T-helper 22 cell (primary cell): ENCODE measurements around the gene B4GAT1.
"Not testable (repeated sequence)": the region's sequence is repeated elsewhere in the genome, so short reads cannot be mapped to it uniquely, and the experiment has no call there.

ENCODE experiments used
- DNase-seq: peaks from one replicate; pipeline ENCODE4 v3.0.0-alpha.2; 2020; ENCODE audit warnings: low read depth

The B4GAT1 gene

GRCh38 chr11:66363187-66363601 is 15.8 kb upstream of the B4GAT1 start:
- DNase-seq: no peak

- no peak for DNase-seq
These were observed 15.2 kb upstream of the B4GAT1 start for GRCh38 chr11:66362481-66363147.

- no peak for DNase-seq
These were observed 14.1 kb upstream of the B4GAT1 start for GRCh38 chr11:66361502-66361941.

- no peak for DNase-seq
These were observed 13.1 kb upstream of the B4GAT1 start for GRCh38 chr11:66360406-66361073.

GRCh38 chr11:66359662-66360087 is 12.2 kb upstream of the B4GAT1 start:
- DNase-seq: no peak

GRCh38 chr11:66350560-66351235 is 3.3 kb upstream of the B4GAT1 start:
- DNase-seq: not testable (repeated sequence)

GRCh38 chr11:66349084-66349386 is 1.6 kb upstream of the B4GAT1 start:
- DNase-seq: no peak

GRCh38 chr11:66346476-66347424 is 679 bp downstream of the B4GAT1 start:
- no peak for DNase-seq

- DNase-seq: no peak
These were observed 2.1 kb downstream of the B4GAT1 start for GRCh38 chr11:66345316-66345649.

GRCh38 chr11:66344550-66345315 is 2.7 kb downstream of the B4GAT1 start, which contains the start of gene BRMS1:
BRMS1 (minus strand) TSS chr11:66345104; CDS start chr11:66342234, 2,870 bp downstream.
- peak; percentile 95 for DNase-seq

- no peak for DNase-seq
These were observed 4.3 kb downstream of the B4GAT1 start for GRCh38 chr11:66343176-66343575.

GRCh38 chr11:66341502-66342126 is 5.8 kb downstream of the B4GAT1 start:
- no peak for DNase-seq

- DNase-seq: no peak
These were observed 6.6 kb downstream of the B4GAT1 start for GRCh38 chr11:66340596-66341501.

GRCh38 chr11:66339686-66340483 is 7.5 kb downstream of the B4GAT1 start:
- DNase-seq: no peak

- no peak for DNase-seq
These were observed 8.2 kb downstream of the B4GAT1 start for GRCh38 chr11:66339162-66339675.

GRCh38 chr11:66338276-66339161 is 8.9 kb downstream of the B4GAT1 start:
- DNase-seq: no peak

- DNase-seq: no peak
These were observed 10.1 kb downstream of the B4GAT1 start for GRCh38 chr11:66337103-66337899.
